Stimulated activated CD4-positive, alpha-beta T cell treated with anti-CD3 and anti-CD28 coated beads, TNF-alpha, amount 100 ng/mL, for 48 hours (primary cell): ENCODE results near the gene CCM2L.
A peak's percentile ranks its signal among the peaks of the same experiment; 100 is the strongest.
"Not testable (repeated sequence)": the region's sequence is repeated elsewhere in the genome, so short reads cannot be mapped to it uniquely, and the experiment has no call there.

Experiments used
- DNase-seq, 3 donors: peaks; one replicate each; pipeline ENCODE4 v3.0.0-alpha.2; 2020; ENCODE audit warnings: low read depth in 3 of 3

CCM2L gene

DNA sequence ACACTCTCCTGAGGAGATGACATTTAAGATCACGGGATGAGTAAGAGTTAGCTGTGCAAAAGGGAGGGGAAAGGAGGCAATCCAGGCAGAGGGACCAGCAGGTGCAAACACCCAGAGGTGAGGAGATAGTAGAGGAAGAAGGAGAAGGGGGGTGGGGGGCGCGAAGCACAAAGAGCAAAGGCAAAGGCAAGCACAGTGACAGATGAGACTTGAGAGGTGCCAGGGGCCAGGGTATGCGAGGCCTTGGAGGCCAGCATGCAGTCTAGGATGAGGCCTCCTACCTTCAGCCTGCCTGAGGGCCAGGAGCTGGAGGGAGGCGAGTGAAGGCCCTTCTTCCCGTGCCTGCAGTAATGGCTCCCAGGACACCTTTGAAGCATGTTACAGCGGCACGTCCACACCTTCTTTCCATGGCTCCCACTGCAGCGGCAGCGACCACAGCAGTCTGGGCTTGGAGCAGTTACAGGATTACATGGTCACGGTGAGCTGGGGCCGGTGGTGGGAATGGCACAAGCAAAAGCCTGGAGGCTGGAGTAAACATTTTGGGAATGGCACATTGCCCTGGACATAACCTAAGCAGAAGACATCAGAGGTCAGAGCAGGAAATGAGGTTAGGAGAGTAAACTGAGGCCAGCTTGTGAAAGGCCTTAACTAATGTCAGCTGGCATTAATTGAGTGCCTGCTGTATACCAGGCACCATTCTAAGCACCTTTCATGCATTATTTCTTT lies 18.6 kb downstream of the CCM2L start:
- DNase-seq, result no peak

- no peak for DNase-seq
Observed at GRCh38 chr20:32029561-32029960, 19.3 kb downstream of the CCM2L start.

- peak; percentile 10 to 55 (median 23) for DNase-seq
Observed at GRCh38 chr20:32031007-32031958, 21.0 kb downstream of the CCM2L start.

DNA sequence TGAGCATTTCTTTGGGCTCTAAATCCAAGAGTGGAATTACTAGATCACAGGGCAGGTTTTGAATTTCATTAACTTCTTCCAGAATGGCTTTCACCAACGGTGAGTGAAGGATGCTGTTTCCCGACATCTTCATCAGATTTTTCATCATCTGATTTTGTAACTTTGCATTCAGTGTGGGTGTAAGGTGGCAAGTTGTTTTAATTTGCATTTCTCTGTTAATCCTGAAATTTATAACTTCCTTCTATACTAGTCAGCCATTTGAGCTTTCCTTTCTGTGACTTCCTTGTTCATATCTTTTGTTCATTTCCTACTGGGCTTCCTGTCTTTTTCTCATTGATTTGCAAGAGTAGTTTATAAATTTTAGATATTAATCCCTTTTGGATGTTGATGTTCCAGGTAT lies 23.1 kb downstream of the CCM2L start:
- no peak for DNase-seq

DNA sequence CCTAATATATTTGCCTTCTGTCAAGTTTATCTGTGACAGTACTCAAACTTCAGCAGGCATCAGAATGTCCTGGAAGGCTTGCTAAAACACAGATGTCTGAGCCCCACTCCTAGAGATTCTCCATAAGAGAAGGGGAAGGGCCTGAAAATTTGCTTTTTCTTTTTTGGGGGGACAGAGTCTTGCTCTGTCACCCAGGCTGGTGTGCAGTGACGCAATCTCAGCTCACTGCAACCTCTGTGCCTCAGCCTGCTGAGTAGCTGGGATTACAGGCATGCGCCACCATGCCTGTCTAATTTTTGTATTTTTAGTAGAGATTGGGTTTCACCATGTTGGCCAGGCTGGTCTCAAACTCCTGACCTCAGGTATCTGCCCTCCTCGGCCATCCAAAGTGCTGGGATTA lies 23.5 kb downstream of the CCM2L start:
- not testable (repeated sequence) for DNase-seq

- DNase-seq, result no peak
Observed at GRCh38 chr20:32034581-32035425, 24.6 kb downstream of the CCM2L start.

DNA sequence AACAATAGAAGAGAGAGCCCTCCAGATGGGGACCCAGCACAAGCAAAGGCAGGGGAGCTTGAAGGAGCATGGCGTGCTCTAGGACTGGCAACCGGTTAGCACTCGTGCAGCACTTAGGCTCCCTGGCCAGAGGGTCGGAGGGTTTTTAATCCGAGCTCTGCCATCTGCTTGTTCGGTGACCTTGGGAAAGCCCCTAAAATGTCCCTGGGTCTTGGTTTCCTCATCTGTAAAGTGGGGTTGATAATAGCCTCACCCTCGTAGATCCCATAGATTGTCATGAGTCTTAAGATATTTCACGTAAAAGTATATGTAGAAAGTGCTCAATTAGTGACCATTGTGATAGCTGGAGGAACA lies 25.2 kb downstream of the CCM2L start:
- no peak for DNase-seq

GRCh38 chr20:32036252-32036651 lies 26.0 kb downstream of the CCM2L start:
- DNase-seq, result no peak

DNA sequence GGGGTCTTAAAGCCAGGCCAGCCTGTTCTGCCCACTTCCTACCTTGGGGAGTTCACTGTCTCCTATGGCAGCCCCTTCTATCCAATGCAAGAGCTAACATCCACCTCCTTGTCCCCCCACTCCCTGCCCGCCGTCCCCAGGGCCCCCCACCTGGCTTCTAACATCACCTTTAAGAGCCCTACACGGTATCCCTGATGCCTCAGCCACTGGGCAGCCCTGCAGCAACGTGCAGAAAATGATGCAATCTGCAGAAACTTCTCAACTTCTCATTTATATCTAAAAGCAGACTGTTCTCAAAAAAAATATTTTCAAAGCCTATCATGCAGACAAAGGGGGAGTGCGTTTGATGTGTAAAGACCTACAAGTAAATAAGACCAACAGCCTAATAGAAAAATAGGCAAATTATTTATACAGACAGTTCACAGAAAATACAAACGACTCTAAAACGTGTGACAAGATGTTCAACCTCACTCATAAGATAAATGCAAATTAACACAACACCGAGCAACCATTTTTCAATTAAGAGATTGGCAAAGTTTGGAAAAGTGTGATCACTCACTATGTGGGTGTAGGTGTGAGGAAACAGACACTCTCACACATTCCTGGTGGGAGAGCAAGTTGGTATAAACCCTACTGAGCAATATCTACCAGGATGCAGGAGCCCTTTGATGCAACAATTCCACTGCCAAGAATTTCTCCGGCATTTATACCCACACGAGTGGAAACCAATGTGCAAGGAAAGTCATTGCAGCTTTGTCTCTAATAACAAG lies 26.7 kb downstream of the CCM2L start:
- no peak for DNase-seq

DNA sequence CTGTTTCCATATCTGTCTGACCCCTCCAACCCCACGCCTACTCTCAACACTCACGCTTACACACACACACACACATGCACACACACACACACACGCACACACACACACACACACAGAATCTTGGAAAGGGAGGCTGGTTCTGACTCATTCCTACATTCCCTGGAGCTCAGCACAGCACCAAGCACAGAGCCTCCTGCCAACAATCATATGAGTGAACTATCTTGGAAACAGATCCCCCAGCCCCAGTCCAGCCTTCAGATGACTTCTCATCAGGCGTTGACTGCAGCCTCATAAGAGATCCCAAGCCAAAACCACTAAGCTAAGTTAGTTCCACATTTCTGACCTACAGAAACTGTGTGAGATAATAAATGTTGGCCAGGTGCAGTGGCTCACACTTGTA lies 27.7 kb downstream of the CCM2L start:
- no peak for DNase-seq

- DNase-seq, result no peak
Observed at GRCh38 chr20:32040142-32040953, 30.1 kb downstream of the CCM2L start.

DNA sequence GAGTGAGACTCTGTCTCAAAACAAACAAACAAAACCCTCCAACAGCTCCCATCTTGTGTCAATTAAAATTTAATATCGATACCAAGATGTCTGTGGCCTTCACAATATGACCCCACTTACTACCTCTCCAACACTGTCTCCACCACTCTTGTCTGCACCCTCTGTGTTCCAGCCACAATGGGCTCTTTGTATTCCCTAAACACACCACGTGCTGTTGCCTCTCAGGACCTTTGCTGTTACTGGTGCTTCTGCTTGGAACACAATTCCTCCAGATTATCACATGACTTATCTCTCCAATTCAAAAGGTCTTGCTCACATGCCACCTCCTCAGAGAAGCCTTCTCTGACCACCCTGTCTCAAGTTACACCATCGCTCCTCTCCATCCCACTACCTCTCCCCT lies 35.8 kb downstream of the CCM2L start:
- no peak for DNase-seq

- no peak for DNase-seq
Observed at GRCh38 chr20:32050324-32050841, 40.1 kb downstream of the CCM2L start.

DNA sequence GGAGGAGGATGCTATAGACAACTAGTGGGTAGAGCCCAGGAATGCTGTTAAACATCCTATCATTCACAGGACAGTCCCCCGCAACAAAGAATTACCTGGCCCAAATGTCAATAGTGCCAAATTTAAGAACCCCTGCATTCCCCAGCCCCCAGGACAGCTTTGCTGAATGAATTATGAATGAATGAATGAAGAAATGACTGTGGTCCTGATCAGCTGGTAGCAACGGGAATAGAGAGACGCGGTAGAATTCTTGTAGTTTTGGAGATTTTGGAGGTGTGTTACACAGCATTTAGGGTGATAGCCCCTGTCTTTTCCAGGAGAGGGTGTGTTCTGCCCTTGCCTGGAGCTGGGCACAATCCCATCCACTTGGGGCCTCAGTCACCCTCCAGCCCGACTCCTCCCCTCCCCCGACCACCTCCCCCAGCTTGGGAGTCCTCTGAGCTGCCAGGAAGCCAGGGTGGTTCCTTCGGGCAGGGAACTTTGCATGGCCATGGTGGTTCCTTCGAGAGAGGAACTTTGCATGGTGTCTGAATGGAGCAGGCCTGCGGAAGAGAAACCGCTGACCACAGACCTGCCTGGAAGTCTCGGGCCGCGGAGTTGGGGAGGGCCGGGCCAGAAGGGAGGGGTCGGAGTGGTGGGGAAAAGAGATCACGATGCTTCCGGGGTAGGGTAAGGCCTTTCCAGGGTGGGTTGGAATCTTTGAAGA lies 40.8 kb downstream of the CCM2L start:
- no peak for DNase-seq

DNA sequence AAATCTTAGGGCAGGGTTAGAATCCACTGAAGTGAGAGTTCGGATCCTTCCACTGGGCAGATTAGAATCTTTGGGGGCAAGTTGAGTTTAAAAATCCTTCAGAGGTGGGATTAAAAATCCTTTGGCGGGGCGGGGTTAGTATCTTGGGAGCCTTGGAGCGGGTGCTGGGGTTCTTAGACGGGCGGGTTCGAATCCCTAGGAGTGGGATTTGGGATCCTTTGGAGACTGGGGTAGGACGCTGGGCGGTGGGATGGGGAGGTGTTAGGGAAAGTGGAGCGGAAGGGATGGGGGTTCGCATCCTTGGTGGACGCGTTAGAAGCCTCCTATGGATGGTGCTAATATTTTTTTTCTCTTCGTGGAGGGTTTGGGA lies 41.5 kb downstream of the CCM2L start:
- DNase-seq, result no peak

DNA sequence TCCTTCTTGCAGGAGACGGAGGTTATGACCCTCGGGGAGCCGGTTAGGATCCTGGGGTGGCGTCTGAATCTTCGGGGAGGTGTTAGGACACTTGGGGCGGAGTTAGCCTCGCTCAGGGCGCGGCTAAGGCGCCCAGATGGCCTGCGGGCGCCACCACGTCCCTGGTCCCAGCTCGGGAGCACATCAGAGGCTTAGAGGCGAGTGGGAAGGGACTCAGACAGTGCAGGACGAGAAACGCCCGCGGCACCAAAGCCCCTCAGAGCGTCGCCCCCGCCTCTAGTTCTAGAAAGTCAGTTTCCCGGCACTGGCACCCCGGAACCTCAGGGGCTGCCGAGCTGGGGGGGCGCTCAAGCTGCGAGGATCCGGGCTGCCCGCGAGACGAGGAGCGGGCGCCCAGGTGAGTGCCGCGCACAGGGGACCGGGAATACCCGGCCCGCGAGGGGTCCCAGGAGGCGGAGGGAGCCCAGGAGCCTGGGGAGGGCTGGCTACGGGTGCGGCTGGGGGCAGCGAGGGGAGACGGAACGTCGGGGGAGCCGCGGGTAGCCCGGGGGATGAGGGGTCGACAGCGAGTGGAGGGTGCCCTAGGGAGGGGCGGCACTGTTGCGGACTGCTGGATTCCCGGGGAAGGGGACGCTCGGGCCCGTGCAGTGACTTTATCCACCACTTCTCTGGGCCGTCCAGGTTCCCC lies 42.0 kb downstream of the CCM2L start, which contains the start of gene HCK:
Gene HCK, plus strand, starts transcription at position 153 of the 688 bp plus-strand sequence.
- DNase-seq, result no peak

- no peak for DNase-seq
Observed at GRCh38 chr20:32052778-32053362, 42.6 kb downstream of the CCM2L start.

DNA sequence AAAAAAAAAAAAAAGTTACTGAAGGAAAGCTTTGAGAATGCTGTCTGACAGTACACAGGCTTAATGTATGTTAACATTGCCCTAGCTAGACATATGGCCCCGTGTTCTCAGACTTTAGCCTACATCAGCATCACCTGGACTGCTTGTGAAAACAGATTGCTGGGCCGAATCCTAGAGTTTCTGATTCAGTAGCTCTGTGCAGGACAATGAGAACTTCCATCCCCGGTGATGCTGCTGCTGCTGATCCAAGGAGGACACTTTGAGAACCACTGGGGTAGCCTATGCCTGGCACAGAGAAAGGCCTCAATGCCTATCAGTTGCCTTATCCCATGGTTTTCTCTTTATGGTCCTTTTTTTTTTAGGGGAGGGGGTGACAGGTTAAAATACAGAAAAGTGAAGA lies 43.4 kb downstream of the CCM2L start:
- no peak for DNase-seq
